ENCODE data around the gene ZNF266.
A peak's percentile ranks its signal among the peaks of the same experiment; 100 is the strongest.

The ZNF266 gene

DNA sequence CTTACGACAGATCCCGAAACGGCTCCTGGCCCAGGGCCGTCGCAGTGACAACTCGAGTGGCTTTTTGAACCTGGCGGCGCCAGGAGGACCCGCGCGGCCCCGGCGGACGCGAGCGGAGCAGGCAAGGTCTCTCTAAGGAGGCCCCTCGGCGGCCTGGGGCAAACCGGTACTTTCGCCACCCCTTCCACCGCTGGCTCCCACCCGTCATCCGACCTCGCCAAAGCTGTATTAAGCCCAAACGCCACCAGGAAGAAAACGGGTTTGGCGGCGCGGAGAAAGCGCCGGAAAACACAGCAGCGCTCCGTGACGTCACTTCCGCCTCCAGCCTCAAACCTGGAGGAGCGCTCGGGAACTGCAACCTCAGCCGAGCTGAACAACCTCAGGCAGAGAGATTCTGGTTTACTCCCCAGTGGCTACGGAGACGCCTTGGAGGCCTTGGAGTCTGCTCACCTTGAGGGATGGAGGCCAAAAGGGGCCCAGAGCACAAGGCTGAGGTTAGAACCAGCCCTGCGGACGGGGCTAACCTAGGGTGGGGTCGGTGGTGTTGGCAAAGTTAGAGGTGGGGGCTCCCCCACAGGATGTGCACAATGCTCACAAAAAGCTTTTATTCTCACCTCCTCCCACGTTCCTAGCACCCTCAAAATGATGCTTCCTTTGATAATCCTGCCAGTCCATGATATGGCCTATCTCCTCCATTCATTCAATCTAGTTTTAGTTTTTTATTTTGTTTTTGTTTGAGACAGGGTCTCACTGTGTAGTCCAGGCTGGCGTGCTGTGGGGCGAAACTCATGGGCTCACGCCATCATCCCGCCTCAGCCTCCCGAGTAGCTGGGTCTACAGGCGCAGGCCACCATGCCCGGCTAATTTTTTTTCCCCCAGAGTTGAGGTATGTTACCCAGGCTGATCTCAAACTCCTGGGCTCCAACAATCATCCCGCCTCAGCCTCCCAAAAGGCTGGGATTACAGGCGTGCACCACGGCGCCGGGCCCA lies at the start of gene ZNF266:
Gene ZNF266 (minus strand): TSS at position 295 of the 990 bp plus-strand sequence. CDS start 15,484 bp downstream, outside the sequence.
- DNase-seq: peak; percentile 93

DNA sequence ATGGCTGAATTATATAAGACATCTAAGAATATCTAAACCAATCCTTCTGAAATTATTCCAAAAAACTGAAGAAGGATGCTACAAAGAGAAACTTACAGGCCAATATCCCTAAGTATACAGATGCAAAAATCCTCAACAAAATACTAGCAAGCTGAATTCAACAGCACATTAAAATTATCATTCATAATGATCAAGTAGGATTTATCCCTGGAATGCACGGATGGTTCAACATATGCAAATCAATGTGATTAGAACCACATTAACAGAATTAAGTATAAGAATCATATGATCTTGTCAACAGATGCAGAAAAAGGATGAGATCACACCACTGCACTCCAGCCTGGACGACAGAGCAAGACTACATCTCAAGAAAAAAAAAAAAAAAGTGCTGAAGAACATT lies 49.8 kb upstream of the ZNF266 start:
- DNase-seq: no peak

DNA sequence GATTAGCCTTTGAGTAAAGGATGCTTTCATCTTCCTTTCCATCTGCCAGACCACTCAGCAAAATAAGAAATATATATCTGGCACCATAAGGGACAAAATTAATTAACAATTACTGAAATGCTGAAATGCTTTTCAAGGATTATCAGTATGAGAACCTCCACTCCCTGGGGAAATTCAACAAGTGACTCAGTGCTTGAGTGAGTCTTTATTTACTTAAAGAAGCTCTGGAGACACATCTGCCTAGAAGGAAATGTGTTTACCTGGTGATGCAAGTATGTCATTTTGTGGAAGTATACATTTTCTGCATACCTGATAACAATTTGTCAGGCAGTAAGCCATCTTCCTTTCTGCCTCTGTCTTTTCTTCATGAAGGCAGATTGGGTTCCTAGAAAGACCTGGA lies 39.6 kb upstream of the ZNF266 start:
- no peak for DNase-seq

DNA sequence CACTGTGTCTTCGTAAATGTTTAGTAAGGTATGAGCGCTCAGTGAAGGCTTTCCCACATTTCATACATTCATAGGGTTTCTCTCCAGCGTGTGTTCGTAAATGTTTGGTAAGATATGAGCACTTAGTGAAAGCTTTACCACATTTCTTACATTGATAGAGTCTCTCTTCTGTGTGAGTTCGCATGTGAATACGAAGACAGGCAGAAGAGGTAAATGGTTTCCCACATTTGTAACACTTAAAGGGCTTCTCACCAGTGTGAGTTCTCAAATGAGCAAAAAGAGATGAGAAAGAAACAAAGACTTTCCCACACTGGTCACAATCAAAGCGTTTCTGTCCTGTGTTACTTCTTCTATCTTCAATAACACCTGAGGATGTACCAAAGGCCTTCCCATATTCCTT lies 31.8 kb upstream of the ZNF266 start:
- no peak for DNase-seq

DNA sequence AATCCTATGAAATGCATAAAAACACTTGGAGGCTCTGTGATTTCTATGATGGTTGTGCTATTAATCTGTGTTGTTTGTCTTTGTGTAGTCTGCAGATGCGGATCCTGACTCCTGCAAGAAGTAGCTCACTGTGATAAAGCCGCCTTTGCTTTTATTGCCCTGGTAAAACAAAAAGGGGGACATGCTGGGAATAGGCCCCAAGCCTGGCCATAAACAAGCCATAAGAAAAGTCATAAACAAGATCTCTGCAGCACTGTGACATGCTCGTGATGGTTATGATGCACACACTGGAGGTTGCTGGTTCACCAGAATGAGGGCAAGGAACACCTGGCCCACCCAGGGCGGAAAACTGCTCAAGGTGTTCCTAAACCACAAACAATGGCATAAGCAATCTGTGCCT lies 26.6 kb upstream of the ZNF266 start:
- no peak for DNase-seq

DNA sequence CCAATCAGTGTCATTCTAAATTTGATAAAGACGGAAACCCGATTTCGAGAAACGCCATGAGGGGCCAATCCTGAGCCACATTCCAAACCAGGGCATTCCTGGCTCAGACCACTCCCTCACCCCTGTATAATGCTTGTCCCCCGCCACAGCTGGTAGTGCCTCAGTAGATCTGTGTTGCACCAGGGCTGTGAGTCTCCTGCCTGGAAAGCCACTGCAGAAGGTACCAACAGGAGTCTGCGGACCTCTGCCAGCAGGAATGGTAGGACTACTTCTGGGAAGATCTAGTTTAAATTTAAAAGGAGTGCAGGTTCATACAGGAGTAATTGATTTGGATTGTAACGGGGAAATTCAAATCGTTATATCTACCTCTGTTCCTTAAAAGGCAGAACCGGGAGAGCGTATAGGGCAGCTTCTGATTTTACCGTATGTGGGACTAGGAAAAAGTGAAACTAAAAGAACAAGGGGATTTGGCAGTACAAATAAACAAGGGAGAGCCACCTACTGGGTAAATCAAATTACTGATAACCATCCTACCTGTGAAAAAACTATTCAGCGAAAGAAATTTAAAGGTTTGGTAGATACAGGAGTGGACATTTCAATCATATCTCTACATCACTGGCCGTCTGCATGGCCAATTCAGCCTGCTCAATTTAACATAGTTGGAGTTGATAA lies 20.8 kb upstream of the ZNF266 start:
- no peak for DNase-seq

GRCh38 chr19:9453953-9454352 lies 18.6 kb upstream of the ZNF266 start:
- no peak for DNase-seq

DNA sequence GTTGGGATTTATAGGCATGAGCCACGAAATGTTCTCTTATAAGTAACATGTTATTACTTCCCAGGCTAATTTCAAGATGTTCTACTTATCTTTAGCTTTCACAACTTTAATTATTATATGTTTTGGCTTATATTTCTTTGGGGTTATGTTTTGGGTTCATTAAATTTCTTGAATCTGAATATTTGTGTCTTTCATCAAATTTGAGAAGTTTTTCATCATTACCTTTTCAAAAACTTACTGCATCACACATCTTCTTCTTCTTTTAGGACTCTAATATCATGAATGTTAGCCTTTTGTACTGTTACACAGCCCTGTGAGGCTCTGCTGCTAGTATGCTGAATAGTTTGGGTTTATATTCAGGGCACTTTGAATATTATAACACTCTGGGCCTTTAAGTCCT lies 9.7 kb upstream of the ZNF266 start:
- DNase-seq: no peak

- no peak for DNase-seq
These were observed 985 bp upstream of the ZNF266 start for GRCh38 chr19:9436358-9436757.

DNA sequence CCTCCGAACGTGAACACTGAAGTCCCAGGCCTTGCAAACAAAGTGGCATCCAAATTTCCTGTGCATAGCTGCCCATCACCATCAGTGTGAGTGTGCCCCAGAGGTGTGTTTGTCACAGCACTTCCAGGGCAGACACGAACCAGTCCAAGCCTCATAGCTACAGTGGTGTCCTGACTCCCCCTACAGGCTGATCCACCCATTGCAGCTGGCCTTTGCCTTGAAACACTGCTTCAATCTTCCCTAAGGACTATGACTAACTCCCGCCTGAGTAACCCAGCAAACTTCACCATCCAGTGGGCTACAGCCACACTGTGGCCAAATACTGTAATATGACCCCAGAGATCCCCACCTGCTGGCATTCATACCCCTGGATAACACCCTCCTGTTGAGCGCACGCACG lies 3.9 kb downstream of the ZNF266 start:
- DNase-seq: peak; percentile 45

DNA sequence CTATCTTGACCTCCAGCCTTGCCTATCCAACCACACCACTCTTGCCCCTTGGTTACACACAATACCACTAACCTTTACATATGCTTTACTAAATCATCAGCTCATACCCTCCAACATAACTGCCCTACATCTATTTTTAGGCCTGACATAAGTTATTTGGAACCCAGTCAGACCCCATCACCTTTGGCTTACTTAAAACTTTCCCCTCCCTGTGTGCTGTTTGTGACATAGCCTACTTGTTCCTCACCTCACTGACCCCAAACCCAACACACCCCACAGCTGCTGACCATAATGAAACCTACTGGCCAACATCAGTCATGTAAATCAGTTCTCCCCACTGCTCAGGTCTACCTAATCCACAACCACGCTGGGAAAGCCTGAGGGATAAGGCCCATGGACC lies 4.9 kb downstream of the ZNF266 start:
- no peak for DNase-seq

DNA sequence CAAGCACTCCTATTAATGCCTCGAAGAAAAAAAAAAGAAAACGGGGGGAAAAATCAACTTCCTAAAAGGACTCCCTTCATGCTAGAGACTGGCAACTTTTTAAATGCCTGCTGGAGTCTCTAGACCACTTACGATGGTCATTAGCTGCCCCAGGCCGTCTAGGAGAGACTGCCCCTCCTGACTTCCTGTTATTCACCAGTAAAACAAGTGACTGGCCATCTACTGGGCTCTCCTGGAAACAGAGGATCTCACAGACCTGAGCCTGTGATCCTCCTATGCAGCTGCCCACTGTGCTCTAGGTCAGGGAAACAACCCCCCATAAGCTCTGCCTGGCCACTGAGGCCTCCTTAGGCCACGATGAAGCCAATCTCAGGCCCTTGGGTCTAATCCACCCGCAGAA lies 7.4 kb downstream of the ZNF266 start:
- DNase-seq: no peak

DNA sequence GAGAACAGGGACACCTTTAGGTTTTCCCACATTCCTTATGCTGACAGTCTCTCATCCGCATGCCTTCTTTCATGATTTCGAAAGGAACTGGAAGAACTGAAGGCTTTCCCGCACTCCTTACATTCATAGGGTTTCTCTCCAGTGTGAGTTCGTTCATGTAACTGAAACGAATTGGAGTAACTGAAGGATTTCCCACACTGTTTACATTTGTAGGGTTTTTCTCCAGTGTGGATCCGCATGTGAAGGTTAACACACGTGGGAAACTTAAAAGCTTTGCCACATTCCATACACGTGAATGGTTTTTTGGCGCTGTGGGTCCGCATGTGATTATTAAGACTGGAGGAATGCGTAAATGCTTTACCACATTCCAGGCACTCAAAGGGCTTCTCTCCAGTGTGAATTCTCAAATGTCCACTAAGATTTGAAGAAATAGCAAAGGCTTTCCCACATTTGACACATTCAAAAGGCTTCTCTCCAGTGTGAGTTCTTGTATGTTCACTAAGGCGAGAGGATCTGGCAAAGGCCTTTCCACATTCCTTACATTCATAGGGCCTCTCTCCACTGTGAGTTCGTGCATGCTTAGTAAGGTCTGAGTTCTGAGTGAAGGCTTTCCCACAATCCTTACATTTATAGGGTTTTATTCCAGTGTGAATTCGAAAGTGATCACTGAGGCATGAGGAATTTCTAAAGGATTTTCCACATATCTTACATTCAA lies 22.0 kb downstream of the ZNF266 start:
- no peak for DNase-seq

DNA sequence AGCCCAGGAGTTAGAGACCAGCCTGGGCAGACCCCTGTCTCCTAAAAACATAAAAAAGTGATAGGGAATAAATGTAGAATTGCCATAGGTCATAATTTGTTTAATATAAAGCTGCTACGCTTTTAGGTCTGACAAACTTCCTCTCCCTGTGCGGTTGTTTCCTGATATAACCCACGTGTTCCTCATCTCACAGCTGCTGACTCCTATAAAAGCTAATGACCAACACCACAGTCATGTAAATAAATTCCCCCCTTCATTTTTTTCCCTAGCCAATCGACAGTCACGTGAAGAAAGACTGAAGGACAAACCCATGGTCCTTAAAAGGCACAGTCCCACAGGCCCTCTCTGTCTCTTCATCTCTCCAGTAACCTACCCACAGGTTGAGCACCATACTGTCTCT lies 27.5 kb downstream of the ZNF266 start:
- DNase-seq: no peak

GRCh38 chr19:9406798-9407352 lies 28.5 kb downstream of the ZNF266 start:
- peak; percentile 63 for DNase-seq

DNA sequence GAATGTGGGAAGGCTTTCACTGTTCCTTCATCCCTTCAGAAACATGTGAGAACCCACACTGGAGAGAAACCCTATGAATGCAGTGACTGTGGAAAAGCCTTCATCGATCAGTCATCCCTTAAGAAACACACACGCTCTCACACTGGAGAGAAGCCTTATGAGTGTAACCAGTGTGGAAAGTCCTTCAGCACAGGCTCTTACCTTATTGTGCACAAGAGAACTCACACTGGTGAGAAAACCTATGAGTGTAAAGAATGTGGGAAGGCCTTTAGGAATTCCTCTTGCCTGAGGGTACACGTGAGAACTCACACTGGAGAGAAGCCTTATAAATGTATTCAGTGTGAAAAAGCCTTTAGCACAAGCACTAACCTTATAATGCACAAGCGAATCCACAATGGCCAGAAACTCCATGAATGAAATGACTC lies 54.0 kb downstream of the ZNF266 start:
- DNase-seq: no peak

GRCh38 chr19:9370738-9371619 lies 64.4 kb downstream of the ZNF266 start:
- DNase-seq: no peak

- no peak for DNase-seq
These were observed 72.5 kb downstream of the ZNF266 start, which contains the start of gene ZNF177 for GRCh38 chr19:9362905-9363304. TSS of gene ZNF177 (plus strand) at chr19:9363013. CDS start at chr19:9378312, 15,299 bp downstream.

Data from stimulated activated CD4-positive, alpha-beta T cell treated with anti-CD3 and anti-CD28 coated beads, Interleukin-4, amount 100 ng/mL, for 1 hour (primary cell).